Suppressor macrophage treated with lipopolysaccharide for 1 hour (primary cell): ENCODE results near the gene SUCLG2.
"Not testable (repeated sequence)": the region's sequence is repeated elsewhere in the genome, so short reads cannot be mapped to it uniquely, and the experiment has no call there.

ENCODE experiments used
- DNase-seq, 3 donors: peaks; one replicate each; pipeline ENCODE4 v3.0.0-alpha.2; 2020 to 2022

Gene SUCLG2

GRCh38 chr3:67557848-67558355 lies 96.5 kb downstream of the SUCLG2 start:
- no peak for DNase-seq

GRCh38 chr3:67551361-67552016 lies 102.9 kb downstream of the SUCLG2 start:
- DNase-seq, result no peak

DNA sequence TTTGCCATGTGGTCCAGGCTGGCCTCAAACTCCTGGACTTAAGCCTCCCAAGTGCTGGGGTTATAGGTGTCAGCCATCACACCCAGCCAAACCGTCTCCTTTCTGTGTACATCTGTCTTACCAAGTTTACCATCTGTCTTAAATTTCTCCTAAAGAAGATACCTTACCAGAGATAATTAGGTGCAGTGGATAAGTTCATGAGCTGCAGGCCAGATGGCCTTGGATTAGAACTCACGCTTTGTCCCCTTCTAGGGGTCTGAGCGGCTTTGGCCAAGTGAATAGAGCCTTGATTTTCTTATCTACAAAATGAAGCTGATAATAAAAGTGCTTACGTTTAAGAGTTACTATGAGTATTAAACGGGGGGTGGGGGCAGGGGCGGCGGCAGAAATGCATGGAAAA lies 103.9 kb downstream of the SUCLG2 start:
- DNase-seq, result no peak

DNA sequence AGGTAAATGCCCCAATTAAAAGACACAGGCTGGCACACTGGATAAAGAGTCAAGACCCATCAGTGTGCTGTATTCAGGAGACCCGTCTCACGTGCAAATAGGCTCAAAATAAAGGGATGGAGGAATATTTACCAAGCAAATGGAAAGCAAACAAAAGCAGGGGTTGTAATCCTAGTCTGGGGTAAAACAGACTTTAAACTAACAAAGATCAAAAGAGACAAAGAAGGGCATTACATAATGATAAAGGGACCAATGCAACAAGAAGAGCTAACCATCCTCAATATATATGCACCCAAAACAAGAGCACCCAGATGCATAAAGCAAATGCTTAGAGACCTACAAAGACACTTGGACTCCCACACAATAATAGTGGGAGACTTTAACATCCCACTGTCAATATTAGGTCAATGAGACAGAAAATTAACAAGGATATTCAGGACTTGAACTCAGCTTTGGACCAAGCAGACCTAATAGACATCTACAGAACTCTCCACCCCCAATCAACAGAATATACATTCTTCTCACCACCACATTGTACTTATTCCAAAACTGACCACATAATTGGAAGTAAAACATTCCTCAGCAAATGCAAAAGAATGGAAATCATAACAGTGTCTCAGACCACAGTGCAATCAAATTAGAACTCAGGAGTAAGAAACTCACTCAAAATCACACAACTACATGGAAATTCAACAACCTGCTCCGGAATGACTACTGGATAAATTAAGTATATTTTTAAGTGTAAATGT lies 111.7 kb downstream of the SUCLG2 start:
- DNase-seq, result not testable (repeated sequence)

DNA sequence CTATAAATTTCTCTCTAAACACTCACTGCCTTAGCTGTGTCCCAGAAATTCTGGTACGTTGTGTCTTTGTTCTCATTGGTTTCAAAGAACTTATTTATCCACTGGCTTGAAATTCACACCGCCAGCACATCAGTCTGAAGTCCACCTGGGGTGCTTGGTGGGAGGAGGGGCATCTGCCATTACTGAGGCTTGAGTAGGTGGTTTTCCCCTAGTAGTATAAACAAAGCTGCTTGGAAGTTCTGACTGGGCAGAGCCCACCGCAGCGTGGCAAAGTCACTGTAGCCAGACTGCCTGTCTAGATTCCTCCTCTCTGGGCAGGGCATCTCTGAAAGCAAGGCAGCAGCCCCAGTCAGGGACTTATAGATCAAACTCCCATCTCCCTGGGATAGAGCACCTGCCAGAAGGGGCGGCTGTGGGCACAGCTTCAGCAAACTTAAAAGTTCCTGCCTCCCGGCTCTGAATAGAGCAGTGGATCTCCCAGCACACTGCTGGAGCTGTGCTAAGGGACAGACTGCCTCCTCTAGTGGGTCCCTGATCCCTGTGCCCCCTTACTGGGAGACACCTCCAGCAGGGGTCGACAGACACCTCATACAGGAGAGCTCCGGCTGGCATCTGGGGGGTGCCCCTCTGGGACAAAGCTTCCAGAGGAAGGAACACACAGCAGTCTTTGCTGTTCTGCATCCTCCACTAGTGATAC lies 114.1 kb downstream of the SUCLG2 start:
- DNase-seq, result no peak

DNA sequence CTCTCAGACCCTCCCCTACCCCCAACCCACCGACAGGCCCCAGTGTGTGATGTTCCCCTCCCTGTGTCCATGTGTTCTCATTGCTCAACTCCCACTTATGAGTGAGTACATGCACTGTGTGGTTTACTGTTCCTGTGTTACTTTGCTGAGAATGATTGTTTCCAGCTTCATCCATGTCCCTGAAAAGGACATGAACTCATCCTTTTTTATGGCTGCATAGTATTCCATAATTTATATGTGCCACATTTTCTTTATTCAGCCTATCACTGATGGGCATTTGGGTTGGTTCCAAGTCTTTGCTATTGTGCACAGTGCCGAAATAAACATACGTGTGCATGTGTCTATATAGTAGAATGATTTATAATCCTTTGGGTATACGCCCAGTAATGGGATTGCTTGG lies 117.2 kb downstream of the SUCLG2 start:
- not testable (repeated sequence) for DNase-seq

GRCh38 chr3:67535006-67535405 lies 119.4 kb downstream of the SUCLG2 start:
- DNase-seq, result no peak

GRCh38 chr3:67534594-67534993 lies 119.8 kb downstream of the SUCLG2 start:
- no peak for DNase-seq

GRCh38 chr3:67531181-67532101 lies 123.0 kb downstream of the SUCLG2 start:
- no peak for DNase-seq

- no peak for DNase-seq
Observed at GRCh38 chr3:67529915-67530314, 124.5 kb downstream of the SUCLG2 start.

- no peak for DNase-seq
Observed at GRCh38 chr3:67529337-67529736, 125.1 kb downstream of the SUCLG2 start.

- DNase-seq, result no peak
Observed at GRCh38 chr3:67526246-67526645, 128.2 kb downstream of the SUCLG2 start.

DNA sequence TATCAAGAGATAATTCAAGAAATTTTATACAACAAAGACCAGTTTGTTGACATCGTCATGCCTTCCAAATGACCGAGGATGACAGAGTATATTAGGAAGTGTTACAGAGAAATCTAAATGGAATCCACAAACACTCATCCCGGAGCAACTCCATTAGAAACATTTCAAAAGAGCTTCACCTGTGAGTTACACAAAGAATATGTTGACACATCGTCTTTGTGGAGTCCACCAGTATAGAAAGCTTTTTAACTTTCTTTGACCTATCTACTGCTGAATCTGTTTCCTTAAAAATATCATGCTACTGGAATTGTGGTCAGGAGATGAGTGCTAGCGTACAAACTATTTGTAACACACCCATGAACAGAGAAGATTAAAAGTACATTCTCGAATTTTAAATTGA lies 130.4 kb downstream of the SUCLG2 start:
- no peak for DNase-seq

GRCh38 chr3:67522081-67522480 lies 132.3 kb downstream of the SUCLG2 start:
- no peak for DNase-seq

DNA sequence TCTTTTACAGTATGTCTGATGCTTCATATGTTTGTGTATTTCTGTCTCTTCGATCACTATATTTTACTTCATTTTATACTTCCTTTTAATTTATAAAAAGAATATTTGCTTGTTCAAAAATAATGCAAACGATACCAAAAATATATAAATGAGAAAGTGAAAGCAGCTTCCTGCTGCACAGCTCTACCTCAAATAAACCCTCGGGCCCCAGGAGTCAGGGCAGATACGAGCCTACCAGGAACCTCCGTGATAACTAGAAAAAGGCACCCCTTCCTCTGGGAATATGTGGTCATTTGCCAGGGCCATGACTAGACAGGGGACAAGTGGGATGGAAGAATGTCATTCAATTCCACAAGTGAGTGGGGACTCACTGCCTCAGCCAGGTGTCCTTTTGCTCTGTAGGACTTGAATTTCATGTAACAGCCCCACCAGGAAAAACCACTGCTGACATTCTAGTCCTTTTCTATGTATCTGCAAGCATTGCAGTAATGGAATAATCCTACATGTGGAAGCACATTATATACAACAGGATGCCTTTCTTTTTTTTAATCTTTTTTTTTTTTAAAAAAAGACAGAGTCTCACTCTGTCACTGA lies 133.3 kb downstream of the SUCLG2 start:
- DNase-seq, result no peak

DNA sequence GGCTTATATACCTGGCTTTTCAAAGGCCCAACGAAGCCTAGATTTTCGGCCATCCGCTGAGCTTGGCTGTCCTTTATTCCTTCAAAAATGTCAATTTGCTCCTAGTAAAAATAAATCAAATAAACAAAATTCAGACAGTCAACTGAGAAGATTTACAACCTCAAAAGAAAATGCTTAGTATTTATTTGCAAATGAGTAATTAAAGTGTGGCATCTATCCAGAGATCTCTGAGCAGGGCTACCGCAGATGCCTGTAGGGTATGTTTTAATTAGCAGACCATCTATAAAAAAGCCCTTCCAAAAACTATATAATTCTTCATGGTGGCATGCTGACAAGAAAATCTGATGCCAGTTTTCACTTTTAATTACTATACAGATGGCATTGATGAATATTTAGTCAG lies 136.2 kb downstream of the SUCLG2 start:
- DNase-seq, result no peak

DNA sequence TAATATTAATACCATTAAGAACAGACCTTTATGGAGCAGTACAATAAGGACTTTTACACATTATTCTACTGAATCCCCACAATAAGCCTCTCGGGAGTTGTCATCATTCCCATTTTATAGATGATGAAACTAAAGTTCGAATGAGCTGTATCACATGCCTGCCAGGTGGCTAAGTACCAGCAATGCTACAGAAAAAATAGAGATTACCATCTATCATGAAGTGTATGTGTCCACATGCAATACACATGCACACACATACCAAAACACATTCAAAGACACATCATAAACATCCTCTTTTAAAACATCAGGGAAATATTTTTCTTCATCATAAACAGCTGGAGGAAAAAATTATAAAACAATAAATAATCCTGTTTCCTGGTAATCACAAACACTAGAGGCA lies 136.6 kb downstream of the SUCLG2 start:
- DNase-seq, result no peak

- no peak for DNase-seq
Observed at GRCh38 chr3:67516496-67516895, 137.9 kb downstream of the SUCLG2 start.

DNA sequence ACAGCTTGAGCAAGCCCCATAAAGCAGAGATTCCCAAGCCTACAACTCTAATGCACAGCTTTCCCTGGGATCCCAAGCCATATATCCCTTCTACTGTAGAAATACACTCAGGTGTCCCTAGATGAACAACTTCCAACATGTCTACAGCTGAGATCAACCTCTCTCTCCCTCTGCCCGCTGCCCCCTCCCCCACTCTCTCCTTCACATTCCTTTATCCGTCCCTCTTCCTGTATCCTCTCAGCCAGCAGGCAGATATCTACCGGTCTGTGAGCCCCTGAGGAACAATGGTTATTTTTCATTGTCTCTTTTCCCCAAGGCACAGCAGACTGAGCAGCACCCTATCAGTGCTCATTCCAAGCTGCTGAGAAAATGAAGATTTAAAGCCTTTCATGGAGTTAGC lies 138.6 kb downstream of the SUCLG2 start:
- no peak for DNase-seq

DNA sequence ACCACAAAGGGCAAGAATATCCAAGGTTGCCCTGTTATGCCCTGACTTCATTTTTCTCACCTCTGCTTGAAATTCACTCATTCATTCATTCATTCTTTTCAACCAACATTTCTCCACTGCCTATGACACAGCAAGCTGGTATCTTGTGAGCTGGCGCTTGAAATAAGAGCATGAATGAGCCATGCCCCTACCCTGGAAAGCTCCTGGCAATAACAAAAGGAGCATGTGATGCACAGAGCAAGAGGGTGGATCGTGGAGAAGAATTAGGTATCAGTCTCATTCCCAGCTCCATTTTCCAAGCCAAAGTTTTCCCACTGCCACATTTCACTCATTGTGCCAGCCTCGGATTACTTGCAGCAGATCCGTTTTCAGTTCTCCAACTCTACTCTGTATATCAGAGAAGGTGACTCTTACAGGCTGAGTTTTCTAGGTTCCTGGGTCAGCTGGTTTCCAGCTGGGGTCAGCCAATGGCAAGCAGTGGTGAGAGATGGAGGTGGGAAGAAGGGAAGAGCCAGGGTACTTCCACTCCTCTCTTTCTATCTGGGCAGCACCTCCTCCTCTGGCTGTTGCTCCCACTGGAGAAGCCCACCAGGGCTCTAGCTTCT lies 144.8 kb downstream of the SUCLG2 start:
- no peak for DNase-seq

- DNase-seq, result no peak
Observed at GRCh38 chr3:67507584-67507983, 146.8 kb downstream of the SUCLG2 start.

DNA sequence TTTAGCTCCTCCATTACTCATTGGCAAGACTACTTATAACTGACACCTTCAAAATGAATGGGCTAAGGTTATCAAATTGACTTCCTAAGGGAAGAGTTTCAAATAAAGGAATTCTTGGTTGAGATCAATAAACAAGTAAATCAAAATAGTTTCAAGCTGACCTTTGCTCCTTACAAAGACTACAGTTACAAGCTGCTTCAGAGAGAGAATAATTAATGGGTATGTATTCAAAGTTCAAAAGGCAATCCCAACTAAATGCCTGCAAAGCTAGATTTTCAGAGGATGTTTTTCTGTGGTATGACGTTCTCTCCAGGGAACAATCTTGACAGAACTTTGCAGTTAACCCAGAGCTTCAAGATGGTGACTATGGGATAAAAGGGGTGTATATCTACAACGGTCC lies 153.7 kb downstream of the SUCLG2 start:
- DNase-seq, result no peak
